ENCODE measurements around the gene OTOG.

- TF ChIP-seq CTCF (IDR thresholded peaks at IDR 0.05): no peak
- no peak for TF ChIP-seq EZH2 (IDR thresholded peaks at IDR 0.05)
Measured at GRCh38 chr11:17610085-17610894, 63.2 kb downstream of the OTOG start.

Measured in neural progenitor cell (in vitro differentiated cells).